A549 (cell line): ENCODE measurements around the gene SOS1. TPM values are rescaled to one million over a fixed set of nuclear protein-coding genes. Genes with fewer than 3 reads are reported as not detected.

Experiments used
- ATAC-seq, 2 experiments: fragments of 200-7000 bp in 1 of 2; fragments of >200 bp in 1 of 2; cut with Nextera tagmentation in 1 of 2; cut with Tn5 transposase in 1 of 2; 3 replicates each; pipeline versions ENCODE4 v1.8.0 to v1.9.1; 2018 to 2020; ENCODE audit warnings: mild to moderate bottlenecking in 1 of 2, moderate library complexity in 1 of 2
- CTCF ChIA-PET: fragments of 300-600 bp; sonication (Branson Sonifier 250); formaldehyde crosslinking; extraction: SDS; loops from one replicate; lab custom pipeline; 2021; ENCODE audit warnings: antibody characterized with exemption, inconsistent platforms; lab: Yijun Ruan, JAX
- POLR2A ChIA-PET: fragments of 350-600 bp; formaldehyde crosslinking; extraction: SDS; loops from one replicate; lab custom pipeline; 2021; ENCODE audit warnings: antibody characterized with exemption, inconsistent platforms; lab: Yijun Ruan, JAX
- DNase-seq, 2 experiments: peaks; one replicate each; pipeline versions ENCODE4 v3.0.0 to v3.0.0-alpha.2; 2011 to 2016; ENCODE audit warnings: low read depth in 1 of 2, low spot score in 1 of 2
- FAIRE-seq: peaks from 2 replicates; lab custom pipeline; 2011; peaks lifted over from hg19 to GRCh38; lab: Jason Lieb, UNC
- H3K27ac ChIP-seq, 2 experiments: fragments of >200 bp; sonication (Bioruptor Twin); formaldehyde crosslinking; 3 replicates each; pipeline ENCODE4 v1.5.1; 2016 to 2017
- H3K4me1 ChIP-seq: fragments of >200 bp; sonication (Bioruptor Twin); formaldehyde crosslinking; 3 replicates; pipeline ENCODE4 v1.6.1; 2016
- H3K4me2 ChIP-seq: fragments of >200 bp; sonication (Bioruptor Twin); formaldehyde crosslinking; 3 replicates; pipeline ENCODE4 v1.6.1; 2016
- H3K4me3 ChIP-seq: fragments of >200 bp; sonication (Bioruptor Twin); formaldehyde crosslinking; 3 replicates; pipeline ENCODE4 v1.5.1; 2016
- H3K9me3 ChIP-seq: fragments of >200 bp; sonication (Bioruptor Twin); formaldehyde crosslinking; 3 replicates; pipeline ENCODE4 v1.6.1; 2016
- CBX8 ChIP-seq: fragments of 200-600 bp; sonication (generic); IDR thresholded peaks from 2 replicates; pipeline ENCODE4 v1.6.1; 2016
- CHD2 ChIP-seq: fragments of 150-350 bp; IDR thresholded peaks from 2 replicates; pipeline ENCODE4 v1.6.1; 2014; ENCODE audit warnings: low read length; ENCODE audit not compliant: partially characterized antibody
- ESRRA ChIP-seq: fragments of 150-350 bp; IDR thresholded peaks from 2 replicates; pipeline ENCODE4 v1.6.1; 2014; ENCODE audit warnings: mild to moderate bottlenecking, low read length, borderline replicate concordance
- FOSL2 ChIP-seq, 2 experiments: fragments of 450-650 bp in 1 of 2; fragments of >200 bp in 1 of 2; sonication (Bioruptor Twin) in 1 of 2; formaldehyde crosslinking; IDR thresholded peaks; 2 replicates each; pipeline versions ENCODE4 v1.5.0 to v1.6.1; 2016 to 2020; ENCODE audit warnings: mild to moderate bottlenecking in 1 of 2, moderate library complexity in 1 of 2
- HOXA7 ChIP-seq: fragments of 250-450 bp; sonication (Bioruptor Pico); IDR thresholded peaks from 2 replicates; pipeline ENCODE4 v1.5.0; 2020; ENCODE audit warnings: mild to moderate bottlenecking, moderate library complexity
- KDM1A ChIP-seq: fragments of 200-600 bp; sonication (generic); IDR thresholded peaks from 2 replicates; pipeline ENCODE4 v1.6.1; 2016; ENCODE audit warnings: low read depth, mild to moderate bottlenecking
- POLR2A ChIP-seq: IDR thresholded peaks from 2 replicates; pipeline ENCODE4 v1.6.1; 2012; ENCODE audit warnings: mild to moderate bottlenecking, low read length
- POLR2AphosphoS2 ChIP-seq: conservative IDR thresholded peaks from 2 replicates; pipeline ENCODE4 v1.6.1; 2012; ENCODE audit warnings: low read length, improper control_type of control experiment, inconsistent platforms
- RAD21 ChIP-seq, 2 experiments: fragments of >200 bp in 1 of 2; sonication (Bioruptor Twin) in 1 of 2; formaldehyde crosslinking in 1 of 2; IDR thresholded peaks in 1 of 2; conservative IDR thresholded peaks in 1 of 2; 2 replicates in 1 of 2; 3 replicates in 1 of 2; pipeline ENCODE4 v1.6.1; 2012 to 2018; ENCODE audit warnings: inconsistent platforms in 1 of 2
- RARB ChIP-seq: fragments of 250-450 bp; sonication (Bioruptor Pico); IDR thresholded peaks from 2 replicates; pipeline ENCODE4 v1.8.0; 2021; ENCODE audit warnings: mild to moderate bottlenecking, moderate library complexity
- RCOR1 ChIP-seq: fragments of 150-350 bp; IDR thresholded peaks from 2 replicates; pipeline ENCODE4 v1.6.1; 2014; ENCODE audit warnings: antibody characterized with exemption, low read length, low read depth
- RNF2 ChIP-seq: fragments of 200-600 bp; sonication (generic); IDR thresholded peaks from 2 replicates; pipeline ENCODE4 v1.6.1; 2016; ENCODE audit warnings: low read depth, mild to moderate bottlenecking, antibody characterized with exemption, moderate library complexity, borderline replicate concordance
- SMC3 ChIP-seq: fragments of >200 bp; sonication (Bioruptor Twin); formaldehyde crosslinking; IDR thresholded peaks from 3 replicates; pipeline ENCODE4 v1.6.1; 2018; ENCODE audit warnings: inconsistent platforms
- TFCP2L1 ChIP-seq: fragments of 250-450 bp; sonication (Bioruptor Pico); IDR thresholded peaks from 2 replicates; pipeline ENCODE4 v1.5.0; 2021; ENCODE audit warnings: mild to moderate bottlenecking
- TP53 ChIP-seq: fragments of 250-450 bp; sonication (Bioruptor Pico); IDR thresholded peaks from 2 replicates; pipeline ENCODE4 v1.5.0; 2021; ENCODE audit warnings: mild to moderate bottlenecking, moderate library complexity
- ZFP36 ChIP-seq: fragments of 450-650 bp; IDR thresholded peaks from 2 replicates; pipeline ENCODE4 v1.6.1; 2014; ENCODE audit warnings: borderline replicate concordance; ENCODE audit not compliant: partially characterized antibody
- WGBS: methylation state at CpG from one replicate; pipeline ENCODE4 v1.1.6; 2017; ENCODE audit errors: missing lambda C conversion rate; 5-methylcytosine and 5-hydroxymethylcytosine counted together
- polyA plus RNA-seq, 4 experiments: library from polyadenylated mRNA; depleted of rRNA in 3 of 4; stranded (reverse); fragments of >200 nt; fragmentation: RNase III in 1 of 4; extraction: RNeasy Plus Mini Kit Qiagen cat#74134 plus additional on column Dnase treatment in 1 of 4; gene quantifications; 2 replicates in 3 of 4; 3 replicates in 1 of 4; pipeline ENCODE4 v1.2.3, GENCODE V29; 2011 to 2017
- TF ChIP-seq, protein P1 (sequence below): fragments of 450-650 bp; IDR thresholded peaks from 2 replicates; pipeline ENCODE4 v1.6.1; 2014; ENCODE audit warnings: antibody characterized with exemption
- TF ChIP-seq, protein P2 (sequence below): IDR thresholded peaks from 2 replicates; pipeline ENCODE4 v1.6.1; 2012; ENCODE audit warnings: low read depth, borderline replicate concordance

SOS1 gene
- polyA plus RNA-seq, 2 of the 4 experiments (the other 2 are of a cell fraction), result 19.6 to 48.9 TPM

DNA sequence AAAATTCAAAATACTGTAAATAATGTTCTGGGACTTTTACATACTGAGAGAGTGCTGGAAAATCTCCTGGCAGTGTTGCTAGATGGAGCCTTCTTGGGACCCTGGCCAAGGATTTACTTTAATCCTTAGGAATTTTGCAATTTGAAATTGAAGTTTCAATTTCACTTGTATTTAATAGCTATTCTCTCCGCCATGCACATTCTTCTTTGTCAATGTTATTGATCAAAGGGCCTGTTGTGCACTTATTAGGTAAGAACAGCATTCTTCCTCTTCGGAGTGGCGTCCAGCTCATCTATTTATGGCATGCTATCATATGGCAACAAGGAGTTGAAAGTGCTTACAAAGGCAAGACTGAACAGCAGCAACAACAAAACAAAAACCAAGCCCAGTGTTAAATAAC, 40.1 kb upstream of the SOS1 start:
- DNase-seq, result no peak
- Histone ChIP-seq H3K4me2 (no peak overlapping the region), H3K9me3 (no peaks in the 10 kb centered on the region), H3K27ac (no peak overlapping the region), H3K4me3 (no peak overlapping the region), H3K4me1 (no peaks in the 10 kb centered on the region)
- ATAC-seq, result no peak
- TF ChIP-seq CBX8, result no peak
- TF ChIP-seq SMC3, result no peak
- ChIA-PET POLR2A (no interaction called here), CTCF (interaction anchor here (1.1 to 2.9 kb wide), 2 partner anchors 57 to 68 kb away, joined by 3 to 10 read pairs; no protein-coding TSS in a partner anchor)
- 88% methylated on average over 3 of the region's 3 CpGs for WGBS
- peak; percentile 36 for FAIRE-seq

- H3K27ac ChIP-seq, result no peak overlapping the region
- H3K4me1 ChIP-seq, result no peaks in the 10 kb centered on the region
- H3K4me2 ChIP-seq, result no peak overlapping the region
- TF ChIP-seq HOXA7 (no peak), FOSL2 (IDR thresholded peaks at IDR 0.05) (no peak), FOSL2 (CRISPR knock-in tag; IDR thresholded peaks at IDR 0.05) (no peak), RARB (CRISPR knock-in tag) (no peak), ZFP36 (no peak), POLR2A (no peak)
- ATAC-seq, result no peak
- POLR2A ChIA-PET, result no interaction called here
- H3K9me3 ChIP-seq, result no peaks in the 10 kb centered on the region
- no peak for FAIRE-seq
- DNase-seq, result no peak
- H3K4me3 ChIP-seq, result no peak overlapping the region
- CTCF ChIA-PET, result no interaction called here
- 72% methylated on average over 2 of the region's 2 CpGs for WGBS
Measured at GRCh38 chr2:39159283-39159682, 38.4 kb upstream of the SOS1 start.

GRCh38 chr2:39158351-39158750, 37.5 kb upstream of the SOS1 start:
- CTCF ChIA-PET, result no interaction called here
- FAIRE-seq, result no peak

DNA sequence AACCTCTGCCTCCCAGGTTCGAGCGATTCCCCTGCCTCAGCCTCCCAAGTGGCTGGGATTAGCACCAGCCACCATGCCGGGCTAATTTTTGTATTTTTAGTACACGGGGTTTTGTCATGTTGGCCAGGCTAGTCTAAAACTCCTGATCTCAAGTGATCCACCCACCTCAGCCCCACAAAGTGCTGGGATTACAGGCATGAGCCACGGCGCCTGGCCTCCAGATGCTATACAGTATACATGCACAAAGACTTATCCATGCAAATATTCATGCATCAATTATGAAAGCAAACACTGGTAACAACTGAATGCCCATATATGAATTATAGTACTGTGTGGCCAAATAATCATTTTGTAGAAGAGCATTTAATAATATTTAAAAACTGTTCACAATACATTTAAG, 36.0 kb upstream of the SOS1 start:
- ATAC-seq, result no peak
- no peak for TF ChIP-seq RAD21 (conservative IDR thresholded peaks at IDR 0.05 in 1 of 2, IDR thresholded peaks at IDR 0.05 in 1 of 2)
- TF ChIP-seq TP53 (CRISPR knock-in tag), result no peak
- whole genome bisulfite sequencing, result 80% methylated on average over 6 of the region's 6 CpGs
- DNase-seq, result no peak
- no peak overlapping the region for H3K4me2 ChIP-seq
- no peaks in the 10 kb centered on the region for H3K9me3 ChIP-seq
- H3K4me3 ChIP-seq, result no peak overlapping the region
- POLR2A ChIA-PET, result no interaction called here
- H3K27ac ChIP-seq, result no peak overlapping the region
- no peaks in the 10 kb centered on the region for H3K4me1 ChIP-seq
- CTCF ChIA-PET, result no interaction called here
- no peak for FAIRE-seq

More at GRCh38 chr2:39158351-39158750, 37.5 kb upstream of the SOS1 start:
- DNase-seq (no peak), ATAC-seq (no peak)
- Histone ChIP-seq H3K4me1 (no peaks in the 10 kb centered on the region), H3K27ac (no peak overlapping the region), H3K4me2 (no peak overlapping the region), H3K9me3 (no peaks in the 10 kb centered on the region), H3K4me3 (no peak overlapping the region)
- TF ChIP-seq KDM1A, result no peak
- TF ChIP-seq HOXA7, result no peak
- TF ChIP-seq CHD2, result no peak
- TF ChIP-seq, protein P1, sequence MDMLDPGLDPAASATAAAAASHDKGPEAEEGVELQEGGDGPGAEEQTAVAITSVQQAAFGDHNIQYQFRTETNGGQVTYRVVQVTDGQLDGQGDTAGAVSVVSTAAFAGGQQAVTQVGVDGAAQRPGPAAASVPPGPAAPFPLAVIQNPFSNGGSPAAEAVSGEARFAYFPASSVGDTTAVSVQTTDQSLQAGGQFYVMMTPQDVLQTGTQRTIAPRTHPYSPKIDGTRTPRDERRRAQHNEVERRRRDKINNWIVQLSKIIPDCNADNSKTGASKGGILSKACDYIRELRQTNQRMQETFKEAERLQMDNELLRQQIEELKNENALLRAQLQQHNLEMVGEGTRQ, result no peak
- TF ChIP-seq RCOR1, result no peak
- TF ChIP-seq ESRRA, result no peak
- TF ChIP-seq, protein P2, sequence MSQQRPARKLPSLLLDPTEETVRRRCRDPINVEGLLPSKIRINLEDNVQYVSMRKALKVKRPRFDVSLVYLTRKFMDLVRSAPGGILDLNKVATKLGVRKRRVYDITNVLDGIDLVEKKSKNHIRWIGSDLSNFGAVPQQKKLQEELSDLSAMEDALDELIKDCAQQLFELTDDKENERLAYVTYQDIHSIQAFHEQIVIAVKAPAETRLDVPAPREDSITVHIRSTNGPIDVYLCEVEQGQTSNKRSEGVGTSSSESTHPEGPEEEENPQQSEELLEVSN, result no peak
- TF ChIP-seq TFCP2L1, result no peak
- no peak for TF ChIP-seq POLR2AphosphoS2
- TF ChIP-seq RNF2, result no peak
- POLR2A ChIA-PET, result no interaction called here
- 84% methylated on average over 4 of the region's 4 CpGs for WGBS
